Left forelimb (tissue), 1 donor: Measurements from ENCODE around the gene ETV6.

ENCODE experiments used
- DNase-seq: peaks from one replicate; pipeline ENCODE4 v3.0.0-alpha.2; 2018; ENCODE audit warnings: low spot score

Gene ETV6

GRCh38 chr12:11778713-11779685 lies 129.5 kb downstream of the ETV6 start:
- no peak for DNase-seq

DNA sequence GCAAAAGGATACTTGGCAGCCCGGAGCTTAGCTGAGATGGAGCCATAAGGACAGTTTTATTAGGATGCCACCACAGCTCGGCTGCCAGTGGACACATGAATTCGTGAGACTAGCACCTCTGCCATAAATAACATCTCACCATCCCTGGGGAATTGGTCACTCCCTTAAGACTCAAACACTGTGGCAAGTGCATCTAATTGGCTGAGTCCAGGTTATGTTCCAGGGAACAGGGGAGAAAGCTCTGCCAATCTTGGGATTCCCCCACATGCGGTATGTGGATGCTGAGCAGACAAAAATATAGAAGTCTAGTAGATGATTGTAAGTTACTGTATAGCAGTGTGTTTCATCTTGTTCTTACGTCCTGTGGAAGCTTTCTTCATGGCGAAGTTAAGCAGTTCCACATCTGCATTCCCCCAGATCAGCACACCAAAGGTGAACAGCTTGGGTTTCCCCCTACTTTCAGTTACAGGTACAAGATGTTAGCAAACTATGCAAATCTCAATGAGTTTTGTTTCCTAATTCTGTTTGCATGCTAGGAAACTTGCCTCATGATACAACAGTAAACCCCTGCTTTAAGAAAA lies 131.1 kb downstream of the ETV6 start:
- DNase-seq: no peak

DNA sequence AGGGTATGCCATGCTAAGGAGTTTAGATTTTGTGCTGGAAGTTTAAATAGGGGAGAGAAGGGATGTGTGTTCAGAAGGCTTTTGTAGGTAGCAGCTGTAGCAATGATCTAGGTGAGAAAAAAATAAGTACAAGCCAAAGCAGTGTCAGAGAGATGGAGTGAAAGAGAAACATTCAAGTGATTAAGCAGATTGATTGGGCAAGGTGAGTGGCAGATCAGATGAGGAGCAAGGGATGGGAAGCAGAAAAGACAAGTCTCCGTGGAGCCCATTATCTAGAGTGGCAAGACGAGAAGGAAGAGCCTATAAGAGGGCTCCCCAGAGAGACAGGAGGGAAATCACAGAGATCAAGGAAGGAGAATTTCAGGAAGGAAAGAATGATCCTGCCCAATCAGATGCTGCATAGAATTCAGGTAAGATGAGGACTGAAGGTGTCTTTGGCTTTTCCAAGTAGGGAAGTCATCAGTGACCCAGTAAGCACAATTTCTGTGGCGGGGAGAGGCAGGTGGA lies 133.5 kb downstream of the ETV6 start:
- no peak for DNase-seq

DNA sequence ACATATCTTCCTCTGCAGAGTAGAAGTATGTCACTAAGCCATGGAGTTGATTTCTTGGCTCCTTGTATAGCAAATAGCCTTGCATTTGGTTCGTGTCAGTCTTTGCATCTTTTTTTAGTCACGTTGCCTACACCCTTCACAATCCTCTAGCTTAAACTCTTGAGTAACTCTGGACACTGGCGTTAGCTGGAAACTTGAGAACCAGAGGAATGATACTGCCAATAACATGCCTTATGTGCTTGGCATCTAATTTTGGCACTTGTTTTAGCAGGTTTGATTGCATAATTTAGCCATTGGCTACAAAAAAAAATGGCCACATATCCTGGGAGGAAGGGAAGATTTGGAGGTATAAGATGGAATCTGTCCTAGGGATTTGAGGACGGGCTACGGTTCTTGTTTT lies 136.2 kb downstream of the ETV6 start:
- DNase-seq: no peak

- no peak for DNase-seq
These were observed 137.3 kb downstream of the ETV6 start for GRCh38 chr12:11786638-11787365.

DNA sequence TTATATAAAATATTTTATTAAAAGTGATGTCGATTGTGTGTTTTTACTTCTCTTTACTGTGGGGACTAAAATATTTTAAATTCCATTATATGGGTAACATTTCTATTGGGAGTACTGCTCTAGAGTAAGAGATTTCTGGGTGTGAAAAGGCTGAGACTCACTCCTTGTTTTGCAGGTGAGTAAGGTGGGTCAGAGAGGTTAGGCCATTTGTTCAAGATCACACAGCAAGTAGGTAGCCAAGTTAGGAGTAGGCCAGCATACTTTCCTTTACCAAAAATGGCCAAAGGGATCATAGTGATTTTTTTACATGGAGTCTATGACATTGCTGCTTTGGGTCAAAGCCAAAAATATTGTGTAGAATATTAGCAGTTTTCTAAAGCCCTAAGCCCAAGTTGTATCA lies 138.0 kb downstream of the ETV6 start:
- DNase-seq: no peak

- no peak for DNase-seq
These were observed 138.7 kb downstream of the ETV6 start for GRCh38 chr12:11787933-11788849.

DNA sequence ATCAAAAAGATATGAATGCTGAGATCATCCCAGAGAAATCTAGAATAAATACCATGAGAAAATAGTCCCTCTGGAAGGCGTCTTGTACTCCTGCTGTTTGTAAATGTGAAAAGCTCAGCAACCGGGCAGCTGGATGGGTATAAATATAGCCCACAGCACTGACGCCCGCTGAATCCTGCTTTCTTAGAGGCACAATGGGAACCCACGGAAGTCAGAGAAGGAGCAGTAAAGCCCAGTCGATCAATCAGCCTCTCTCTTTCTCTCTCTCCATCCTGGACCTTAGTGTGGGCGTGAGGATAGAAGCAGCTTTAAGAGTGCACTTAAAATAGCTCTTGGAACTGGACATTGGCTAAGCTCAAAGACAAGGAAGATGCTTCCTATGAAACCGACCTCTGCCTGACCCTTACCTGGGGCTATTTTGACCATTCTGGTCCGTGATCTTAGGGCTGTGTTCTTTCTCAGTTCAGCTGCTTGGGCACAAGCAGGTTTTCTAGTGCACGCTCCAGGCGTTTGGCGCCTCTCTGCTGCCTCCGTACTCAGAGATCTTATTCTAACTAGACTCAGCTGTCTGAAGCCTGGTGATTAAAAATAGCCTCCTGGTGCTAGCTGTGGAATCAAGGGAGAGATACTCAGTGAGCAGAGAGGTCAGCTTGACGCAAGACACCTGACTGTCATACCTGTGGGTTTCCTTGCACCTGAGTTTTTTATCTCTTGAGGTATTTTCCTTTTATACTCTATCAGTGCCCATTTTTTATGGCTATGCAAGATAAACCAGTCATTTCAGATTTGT lies 144.6 kb downstream of the ETV6 start:
- no peak for DNase-seq

- no peak for DNase-seq
These were observed 145.3 kb downstream of the ETV6 start for GRCh38 chr12:11794751-11795150.

DNA sequence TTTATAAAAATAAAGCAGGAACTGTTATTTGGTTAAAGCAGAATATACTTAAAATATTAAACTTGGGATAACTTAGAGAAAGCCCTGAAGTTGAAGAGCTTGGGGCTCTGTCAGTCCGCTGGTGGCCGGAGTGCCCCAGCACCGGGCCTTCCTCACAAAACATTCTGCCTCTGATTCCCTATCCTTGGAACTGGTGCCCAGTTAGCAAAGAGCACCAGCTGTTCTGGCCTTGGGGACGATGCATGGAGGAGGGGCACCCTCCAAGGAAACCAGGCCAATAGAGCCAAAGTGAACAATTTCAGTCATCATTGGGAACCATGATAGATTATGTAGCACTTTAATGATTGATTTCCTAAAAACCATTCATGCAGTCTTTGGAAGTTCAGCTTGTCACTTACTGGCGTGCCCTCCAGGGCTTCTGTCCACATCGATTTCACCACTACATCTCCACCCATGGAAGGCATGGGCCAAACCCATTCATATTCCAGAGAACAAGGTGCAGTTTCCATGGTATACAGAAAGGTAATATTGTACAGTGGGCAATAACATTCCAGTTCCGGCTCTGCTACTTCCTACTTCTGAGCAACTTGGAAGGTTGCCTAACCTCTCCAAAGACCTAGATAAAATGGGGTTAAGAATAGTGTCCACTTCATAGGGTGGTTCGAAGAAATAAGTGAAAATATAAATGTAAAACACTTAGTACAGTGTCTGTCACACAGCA lies 145.9 kb downstream of the ETV6 start:
- no peak for DNase-seq

- no peak for DNase-seq
These were observed 146.5 kb downstream of the ETV6 start for GRCh38 chr12:11795913-11796459.

DNA sequence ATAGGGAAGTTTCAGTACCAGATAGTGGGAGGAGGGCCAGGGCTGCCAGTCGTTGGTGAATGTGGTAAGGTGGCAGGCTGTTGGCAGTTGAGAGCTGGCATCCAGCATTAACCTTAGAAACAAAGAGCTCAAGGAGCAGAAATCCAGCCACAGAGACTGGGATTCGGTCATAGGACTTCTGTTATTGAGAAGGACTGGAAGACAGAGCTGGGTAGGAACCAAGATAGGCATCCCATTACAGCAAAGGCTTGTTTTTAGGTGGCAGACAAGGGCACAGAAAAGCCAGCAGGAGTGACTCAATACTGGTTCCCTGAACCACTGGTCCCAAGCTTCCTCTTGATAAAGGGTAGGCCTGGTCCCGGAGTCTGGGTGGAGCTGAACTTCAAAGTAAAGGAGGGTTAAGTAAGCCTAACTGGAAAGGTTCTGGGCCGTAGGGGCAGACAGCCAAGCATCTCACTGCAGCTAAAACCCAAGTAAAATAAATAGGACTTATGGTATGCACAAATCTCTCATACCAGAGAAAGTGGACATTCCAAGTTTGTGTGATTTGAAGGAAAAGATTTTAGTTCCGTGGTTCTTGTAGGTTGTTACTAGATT lies 147.9 kb downstream of the ETV6 start:
- no peak for DNase-seq

DNA sequence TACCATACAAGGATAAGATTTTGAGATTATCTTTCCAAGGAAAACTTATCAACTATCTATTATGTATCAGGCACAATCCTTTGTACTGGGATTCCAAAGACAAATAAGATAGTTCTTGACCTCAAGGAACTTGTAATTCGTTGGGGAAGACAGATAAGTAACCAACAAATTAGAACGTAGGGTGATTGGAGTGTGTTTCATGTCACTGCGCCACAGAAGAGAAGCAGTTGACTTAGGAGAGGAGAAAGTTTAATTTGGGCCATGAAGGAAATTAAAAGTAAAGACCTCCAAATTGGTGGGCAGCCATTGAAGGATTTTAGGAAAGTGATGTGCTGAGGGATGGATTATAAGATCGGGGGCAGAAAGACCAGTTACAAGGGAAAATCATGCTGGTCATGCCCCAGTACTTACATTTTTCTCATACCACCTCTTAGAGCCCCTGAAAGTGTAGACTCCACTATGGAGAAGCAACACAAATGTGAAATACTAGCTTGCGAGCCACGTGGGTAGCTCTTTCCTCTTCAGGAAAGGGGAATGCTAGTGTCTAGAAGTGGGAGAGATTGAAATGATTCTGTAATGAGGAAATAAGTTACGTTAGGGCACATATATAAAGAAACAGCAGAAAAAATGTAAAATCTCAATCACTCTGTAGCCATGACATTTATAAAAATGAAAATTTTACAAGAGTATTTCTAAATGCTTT lies 148.7 kb downstream of the ETV6 start:
- no peak for DNase-seq

GRCh38 chr12:11798856-11799501 lies 149.5 kb downstream of the ETV6 start:
- no peak for DNase-seq

DNA sequence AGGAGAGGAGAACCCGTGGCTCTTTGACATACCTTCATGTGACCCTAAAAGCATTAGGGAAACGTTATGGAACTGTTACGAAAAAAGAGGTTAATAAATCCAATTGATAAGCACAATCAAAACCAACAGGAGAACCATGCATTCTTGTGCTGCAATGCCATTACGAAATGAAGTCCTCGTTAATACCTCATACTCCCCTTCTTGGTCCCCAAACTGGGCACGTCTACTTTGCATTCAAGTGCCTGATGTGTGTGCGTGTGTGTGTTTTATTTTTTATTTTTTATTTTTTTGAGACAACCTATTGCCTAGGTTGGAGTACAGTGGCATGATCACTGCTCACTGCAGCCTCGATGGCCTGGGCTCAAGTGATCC lies 150.0 kb downstream of the ETV6 start:
- DNase-seq: no peak

- no peak for DNase-seq
These were observed 152.2 kb downstream of the ETV6 start for GRCh38 chr12:11801643-11802042.

GRCh38 chr12:11804130-11804529 lies 154.7 kb downstream of the ETV6 start:
- no peak for DNase-seq

DNA sequence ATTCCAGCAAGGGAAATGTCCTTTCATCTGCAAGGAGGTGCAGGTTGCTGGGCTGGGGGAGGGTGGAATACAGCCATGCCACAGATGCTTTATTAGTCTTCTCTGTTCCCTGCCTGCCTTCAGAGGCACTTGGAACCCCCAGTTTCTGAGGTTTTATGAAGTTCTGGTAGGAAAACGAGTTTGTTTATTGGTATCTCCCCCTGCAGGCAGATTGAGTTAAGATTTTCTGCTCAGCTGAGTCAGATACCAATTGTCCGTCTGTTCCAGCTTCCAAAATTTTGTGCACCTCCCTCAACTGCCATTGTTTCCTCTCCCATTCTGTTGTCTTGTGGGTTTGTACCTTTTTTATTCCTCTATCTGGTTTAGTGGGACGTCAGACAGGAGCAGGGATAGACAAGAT lies 155.6 kb downstream of the ETV6 start:
- no peak for DNase-seq
